ENCODE data around the gene APBB1.

- TF ChIP-seq YY1 (IDR thresholded peaks at IDR 0.05; ENCODE audit: low read depth) (no peak), CTCF (IDR thresholded peaks at IDR 0.05) (no peak), EZH2phosphoT487 (IDR thresholded peaks at IDR 0.05; ENCODE audit: borderline replicate concordance, low read depth) (no peak), PBX3 (IDR thresholded peaks at IDR 0.05) (no peak), REST (IDR thresholded peaks at IDR 0.05; ENCODE audit: low read depth, low read length) (no peak), POLR2AphosphoS5 (IDR thresholded peaks at IDR 0.05; ENCODE audit: low read depth, low read length) (no peak), GATA2 (CRISPR knock-in tag; IDR thresholded peaks at IDR 0.05) (no peak), NRF1 (IDR thresholded peaks at IDR 0.05; ENCODE audit: low read depth, low read length) (no peak), RAD21 (IDR thresholded peaks at IDR 0.05; ENCODE audit: low read length) (no peak)
Measured at GRCh38 chr11:6433998-6434660, 15.2 kb upstream of the APBB1 start.

Data from SK-N-SH (cell line).